ENCODE data around the gene NFYC.

Gene NFYC

GRCh38 chr1:40756523-40756922 lies 65.0 kb downstream of the NFYC start:
- DNase-seq (ENCODE audit: low read depth in 2 of 3, low spot score in 2 of 3) = no peak

- no peak for DNase-seq (ENCODE audit: low read depth in 2 of 3, low spot score in 2 of 3)
These were observed 65.6 kb downstream of the NFYC start for GRCh38 chr1:40757084-40757483.

- DNase-seq (ENCODE audit: low read depth in 2 of 3, low spot score in 2 of 3) = no peak
These were observed 66.5 kb downstream of the NFYC start for GRCh38 chr1:40758004-40758403.

GRCh38 chr1:40758578-40759343 lies 67.3 kb downstream of the NFYC start:
- no peak for DNase-seq (ENCODE audit: low read depth in 2 of 3, low spot score in 2 of 3)

- no peak for DNase-seq (ENCODE audit: low read depth in 2 of 3, low spot score in 2 of 3)
These were observed 69.5 kb downstream of the NFYC start for GRCh38 chr1:40760984-40761383.

- DNase-seq (ENCODE audit: low read depth in 2 of 3, low spot score in 2 of 3) = no peak
These were observed 70.8 kb downstream of the NFYC start for GRCh38 chr1:40762144-40762923.

- no peak for DNase-seq (ENCODE audit: low read depth in 2 of 3, low spot score in 2 of 3)
These were observed 72.4 kb downstream of the NFYC start for GRCh38 chr1:40763742-40764532.

GRCh38 chr1:40764981-40765380 lies 73.5 kb downstream of the NFYC start:
- DNase-seq (ENCODE audit: low read depth in 2 of 3, low spot score in 2 of 3) = no peak

- DNase-seq (ENCODE audit: low read depth in 2 of 3, low spot score in 2 of 3) = no peak
These were observed 74.5 kb downstream of the NFYC start for GRCh38 chr1:40766017-40766416.

- no peak for DNase-seq (ENCODE audit: low read depth in 2 of 3, low spot score in 2 of 3)
These were observed 75.1 kb downstream of the NFYC start for GRCh38 chr1:40766560-40766959.

- no peak for DNase-seq (ENCODE audit: low read depth in 2 of 3, low spot score in 2 of 3)
These were observed 76.9 kb downstream of the NFYC start for GRCh38 chr1:40768146-40768990.

- no peak for DNase-seq (ENCODE audit: low read depth in 2 of 3, low spot score in 2 of 3)
These were observed 78.3 kb downstream of the NFYC start for GRCh38 chr1:40769815-40770214.

GRCh38 chr1:40770296-40771070 lies 79.0 kb downstream of the NFYC start:
- DNase-seq (ENCODE audit: low read depth in 2 of 3, low spot score in 2 of 3) = no peak

GRCh38 chr1:40772146-40772955 lies 80.8 kb downstream of the NFYC start:
- no peak for DNase-seq (ENCODE audit: low read depth in 2 of 3, low spot score in 2 of 3)

- DNase-seq (ENCODE audit: low read depth in 2 of 3, low spot score in 2 of 3) = no peak
These were observed 82.3 kb downstream of the NFYC start for GRCh38 chr1:40773748-40774265.

GRCh38 chr1:40774266-40774998 lies 82.9 kb downstream of the NFYC start:
- peak; percentile 20 to 45 (median 32) for DNase-seq (ENCODE audit: low read depth in 2 of 3, low spot score in 2 of 3)

- DNase-seq (ENCODE audit: low read depth in 2 of 3, low spot score in 2 of 3) = no peak
These were observed 85.0 kb downstream of the NFYC start for GRCh38 chr1:40776236-40777072.
